GM18861 (cell line): Measurements from ENCODE around the gene PGBD1.
A peak's percentile ranks its signal among the peaks of the same experiment; 100 is the strongest.

Experiments used
- ATAC-seq: cut with Tn5 transposase; IDR thresholded peaks from one replicate; pipeline ENCODE4 v1.9.1; 2021; ENCODE audit not compliant: unreplicated experiment

Gene PGBD1, protein sequence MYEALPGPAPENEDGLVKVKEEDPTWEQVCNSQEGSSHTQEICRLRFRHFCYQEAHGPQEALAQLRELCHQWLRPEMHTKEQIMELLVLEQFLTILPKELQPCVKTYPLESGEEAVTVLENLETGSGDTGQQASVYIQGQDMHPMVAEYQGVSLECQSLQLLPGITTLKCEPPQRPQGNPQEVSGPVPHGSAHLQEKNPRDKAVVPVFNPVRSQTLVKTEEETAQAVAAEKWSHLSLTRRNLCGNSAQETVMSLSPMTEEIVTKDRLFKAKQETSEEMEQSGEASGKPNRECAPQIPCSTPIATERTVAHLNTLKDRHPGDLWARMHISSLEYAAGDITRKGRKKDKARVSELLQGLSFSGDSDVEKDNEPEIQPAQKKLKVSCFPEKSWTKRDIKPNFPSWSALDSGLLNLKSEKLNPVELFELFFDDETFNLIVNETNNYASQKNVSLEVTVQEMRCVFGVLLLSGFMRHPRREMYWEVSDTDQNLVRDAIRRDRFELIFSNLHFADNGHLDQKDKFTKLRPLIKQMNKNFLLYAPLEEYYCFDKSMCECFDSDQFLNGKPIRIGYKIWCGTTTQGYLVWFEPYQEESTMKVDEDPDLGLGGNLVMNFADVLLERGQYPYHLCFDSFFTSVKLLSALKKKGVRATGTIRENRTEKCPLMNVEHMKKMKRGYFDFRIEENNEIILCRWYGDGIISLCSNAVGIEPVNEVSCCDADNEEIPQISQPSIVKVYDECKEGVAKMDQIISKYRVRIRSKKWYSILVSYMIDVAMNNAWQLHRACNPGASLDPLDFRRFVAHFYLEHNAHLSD

DNA sequence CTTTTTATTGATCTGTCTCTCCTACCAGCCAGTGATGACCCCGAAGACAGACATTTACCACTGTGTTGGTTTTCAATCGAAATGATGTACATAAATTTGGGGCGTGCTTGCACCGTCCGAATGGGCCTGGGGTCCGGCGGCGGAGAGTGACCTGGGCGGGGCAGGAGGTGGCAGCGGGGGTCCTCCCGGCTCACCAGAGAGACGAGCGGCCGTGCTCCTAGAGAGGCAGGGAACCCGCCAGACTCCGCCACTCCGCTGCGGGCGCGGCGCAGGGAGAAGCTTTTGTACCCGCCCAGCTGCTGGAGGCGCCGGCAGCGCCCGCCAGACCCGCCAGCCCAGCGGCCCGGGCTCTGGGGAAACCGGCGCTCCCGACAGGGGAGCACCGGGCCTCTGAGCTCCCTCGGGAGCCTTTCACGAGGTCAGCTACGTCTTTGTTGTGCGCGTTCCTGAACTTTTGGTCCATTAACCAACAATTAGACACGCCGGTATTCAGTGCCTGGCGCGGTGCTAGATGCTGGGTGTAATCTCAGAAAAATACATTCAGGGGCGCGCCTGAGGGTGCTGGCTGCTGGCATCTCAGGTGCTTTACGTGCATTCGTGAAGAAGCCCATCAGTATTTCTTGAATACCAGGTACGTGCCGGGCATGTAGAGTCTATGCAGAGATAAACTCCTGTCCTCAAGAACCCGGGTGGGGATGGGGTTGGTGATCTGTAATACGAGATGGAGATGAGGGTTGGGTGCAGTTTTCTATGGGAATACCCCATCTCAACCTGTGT is at the start of gene PGBD1:
TSS of gene PGBD1 (plus strand) at position 285 of the 777 bp plus-strand sequence. CDS start 2,242 bp downstream, outside the sequence.
- peak; percentile 74 for ATAC-seq

DNA sequence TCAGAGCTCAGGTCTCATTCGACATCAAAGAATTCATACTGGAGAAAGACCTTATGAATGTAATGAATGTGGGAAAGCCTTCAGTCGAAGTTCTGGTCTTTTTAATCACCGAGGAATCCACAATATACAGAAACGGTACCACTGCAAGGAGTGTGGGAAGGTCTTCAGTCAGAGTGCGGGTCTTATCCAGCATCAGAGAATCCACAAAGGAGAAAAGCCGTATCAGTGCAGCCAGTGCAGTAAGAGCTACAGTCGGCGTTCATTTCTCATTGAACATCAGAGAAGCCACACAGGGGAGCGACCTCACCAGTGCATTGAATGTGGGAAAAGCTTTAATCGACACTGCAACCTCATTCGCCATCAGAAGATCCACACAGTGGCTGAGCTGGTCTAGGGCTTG is 48.6 kb upstream of the PGBD1 start:
- no peak for ATAC-seq

DNA sequence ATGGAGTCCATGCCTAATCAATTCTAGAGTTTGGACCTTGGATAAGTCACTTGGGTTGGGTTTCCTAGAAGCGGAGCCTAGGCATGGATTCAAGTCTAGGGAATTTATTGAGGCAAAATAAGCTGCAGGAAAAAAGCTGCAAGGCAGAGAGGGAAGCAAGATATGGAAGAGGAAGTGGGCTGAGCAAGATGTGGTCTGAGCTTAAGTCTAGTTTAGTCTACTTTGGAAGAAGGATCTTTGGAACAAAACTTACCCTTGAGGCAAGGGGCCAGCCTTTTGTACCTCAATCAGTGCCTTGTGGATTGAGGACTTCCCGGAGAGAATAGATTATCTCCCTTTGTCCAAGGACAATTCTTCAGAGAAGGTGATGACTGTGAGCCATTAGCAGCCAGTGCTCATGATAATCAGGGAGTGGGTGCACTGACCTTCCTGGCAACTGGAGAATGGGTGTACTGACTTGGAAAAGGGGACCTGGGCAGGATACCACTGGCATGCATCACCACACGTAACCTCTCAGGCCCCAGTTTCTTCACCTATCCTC is 45.4 kb upstream of the PGBD1 start:
- ATAC-seq: no peak

DNA sequence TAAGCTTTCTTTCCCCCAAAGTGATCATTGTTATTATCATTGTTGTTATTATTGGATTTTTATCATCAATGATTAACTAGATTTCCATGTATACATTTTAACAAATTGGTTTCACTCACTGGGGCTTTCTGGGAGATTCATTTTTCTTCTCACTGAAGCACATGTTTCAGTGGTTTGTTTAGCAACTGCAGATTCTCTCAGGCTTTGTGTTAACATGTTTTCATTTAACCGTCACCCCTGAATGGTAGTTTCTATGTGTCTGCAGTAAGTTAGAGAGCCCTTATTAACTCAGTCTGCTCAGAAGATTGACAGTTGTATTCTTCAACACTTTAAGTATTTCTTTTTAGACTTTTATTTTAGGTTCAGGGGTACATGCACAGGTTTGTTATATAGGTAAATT is 41.7 kb upstream of the PGBD1 start:
- peak; percentile 79 for ATAC-seq

DNA sequence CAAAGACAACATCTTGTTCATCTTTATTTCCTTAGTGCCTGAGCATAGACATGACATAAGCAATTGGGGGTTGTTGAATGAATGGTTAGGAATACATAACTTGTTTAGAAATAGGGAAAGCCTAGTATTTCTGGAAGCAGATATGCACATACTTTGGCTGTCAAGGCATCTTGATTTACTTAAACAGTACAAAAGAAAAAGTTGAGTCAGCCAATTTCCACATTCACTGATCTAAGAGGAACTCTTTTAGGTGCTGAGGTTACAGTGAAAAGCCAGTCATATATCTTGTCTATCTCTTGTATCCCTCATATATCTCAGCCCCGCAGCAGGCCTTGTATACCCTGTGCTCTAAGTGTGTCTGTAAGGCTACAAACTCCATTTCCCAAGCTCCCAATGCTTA is 40.9 kb upstream of the PGBD1 start:
- ATAC-seq: no peak

DNA sequence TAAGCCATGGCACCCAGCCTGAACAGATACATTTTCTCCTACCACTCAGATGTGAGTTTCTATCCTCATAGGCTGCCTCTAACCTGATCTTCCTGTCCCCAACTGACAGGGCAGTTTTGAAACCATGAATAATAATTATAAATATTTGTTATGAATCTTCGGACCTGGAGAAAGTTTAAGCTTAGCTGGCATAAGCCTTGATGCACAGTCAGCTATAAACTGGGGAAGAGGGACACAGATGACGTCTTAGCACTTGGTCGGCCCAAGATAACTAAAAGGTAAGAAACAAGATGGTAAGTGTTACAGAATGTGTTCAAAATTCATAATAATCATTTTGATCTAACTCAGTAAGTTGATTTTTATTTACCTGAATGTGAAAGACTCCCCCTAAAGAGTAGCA is 37.4 kb upstream of the PGBD1 start:
- no peak for ATAC-seq

DNA sequence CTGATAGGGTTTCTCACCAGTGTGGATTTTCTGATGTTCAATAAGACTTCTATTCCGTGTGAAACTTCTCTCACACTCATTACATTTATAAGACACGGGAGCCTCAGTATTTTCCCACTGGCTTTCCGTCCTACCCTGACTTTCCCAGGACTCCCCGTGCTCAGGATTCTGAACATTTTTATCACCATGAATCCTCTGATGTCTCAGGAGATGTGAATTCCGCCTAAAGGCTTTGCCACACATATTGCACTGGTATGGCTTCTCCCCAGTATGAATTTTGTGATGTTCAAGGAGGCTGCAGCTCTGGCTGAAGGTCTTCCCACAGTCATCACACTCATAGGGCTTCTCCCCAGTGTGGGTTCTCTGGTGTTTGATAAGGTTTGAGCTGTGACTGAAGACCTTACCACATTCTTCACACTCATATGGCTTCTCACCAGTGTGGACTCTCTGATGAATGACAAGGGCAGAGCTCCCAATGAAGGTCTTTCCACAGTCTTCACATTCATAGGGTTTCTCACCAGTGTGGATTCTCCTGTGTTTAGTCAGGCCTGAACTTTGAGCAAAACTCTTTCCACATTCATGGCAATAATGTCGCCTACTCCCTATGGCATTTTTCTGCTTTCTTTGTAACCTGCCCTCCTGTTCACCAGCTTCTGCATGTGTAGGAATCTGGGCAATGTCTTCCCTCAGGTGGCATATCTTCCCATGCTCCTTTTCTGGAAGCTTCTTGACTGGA is 36.0 kb upstream of the PGBD1 start:
- no peak for ATAC-seq

DNA sequence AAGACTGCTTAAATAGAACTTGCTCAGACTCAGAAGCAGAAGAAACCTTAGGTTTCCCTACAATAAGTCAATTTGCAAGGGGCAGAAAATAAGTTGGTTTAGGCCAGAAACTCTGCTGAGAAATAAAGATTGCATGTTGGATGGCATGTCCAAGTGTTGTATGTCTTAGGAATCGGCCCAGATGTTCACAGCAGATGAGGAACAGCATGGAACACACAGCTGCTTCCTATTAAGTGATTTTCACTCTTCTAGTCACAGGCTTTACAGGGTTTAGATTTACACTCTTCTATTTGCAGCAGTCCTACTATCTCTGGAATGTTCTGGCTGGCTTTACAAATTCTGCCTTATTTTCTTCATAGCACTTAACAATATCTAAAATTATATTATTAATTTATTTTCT is 32.5 kb upstream of the PGBD1 start:
- ATAC-seq: no peak

DNA sequence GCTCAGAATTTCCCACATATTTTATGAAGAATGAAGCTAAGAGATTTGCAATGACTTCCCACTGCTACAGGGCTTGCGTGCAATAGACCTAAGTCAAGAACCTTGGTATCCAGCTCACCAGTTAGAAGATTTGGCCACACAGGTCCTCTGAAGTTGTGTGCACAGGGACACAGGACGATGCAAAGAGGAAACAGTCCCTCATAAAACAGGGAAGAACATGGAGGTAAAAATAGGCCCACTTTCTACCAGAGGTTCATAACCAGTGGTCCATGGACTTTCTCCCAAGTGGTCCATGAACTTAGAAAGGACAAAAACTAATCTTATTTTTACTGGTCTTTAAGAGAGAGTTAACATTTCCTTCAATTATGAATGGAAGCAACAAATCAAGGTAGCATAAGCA is 30.6 kb upstream of the PGBD1 start:
- ATAC-seq: no peak

DNA sequence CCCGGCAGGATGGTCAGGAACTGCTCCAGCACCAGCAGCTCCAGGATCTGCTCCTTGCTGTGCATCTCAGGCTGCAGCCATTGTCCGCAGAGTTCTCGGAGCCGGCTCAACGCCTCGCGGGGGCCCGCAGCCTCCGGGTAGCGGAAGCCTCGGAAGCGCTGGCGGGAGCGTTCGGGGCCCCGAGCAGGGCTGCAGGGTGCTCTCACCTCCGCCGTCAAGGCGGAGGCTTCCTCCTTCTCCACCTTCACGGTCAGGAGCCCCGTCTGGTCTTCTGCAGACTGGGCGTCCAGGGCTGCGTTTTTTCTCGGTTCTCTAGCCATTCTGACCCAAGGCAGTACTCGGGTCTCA is 29.7 kb upstream of the PGBD1 start:
- ATAC-seq: no peak

DNA sequence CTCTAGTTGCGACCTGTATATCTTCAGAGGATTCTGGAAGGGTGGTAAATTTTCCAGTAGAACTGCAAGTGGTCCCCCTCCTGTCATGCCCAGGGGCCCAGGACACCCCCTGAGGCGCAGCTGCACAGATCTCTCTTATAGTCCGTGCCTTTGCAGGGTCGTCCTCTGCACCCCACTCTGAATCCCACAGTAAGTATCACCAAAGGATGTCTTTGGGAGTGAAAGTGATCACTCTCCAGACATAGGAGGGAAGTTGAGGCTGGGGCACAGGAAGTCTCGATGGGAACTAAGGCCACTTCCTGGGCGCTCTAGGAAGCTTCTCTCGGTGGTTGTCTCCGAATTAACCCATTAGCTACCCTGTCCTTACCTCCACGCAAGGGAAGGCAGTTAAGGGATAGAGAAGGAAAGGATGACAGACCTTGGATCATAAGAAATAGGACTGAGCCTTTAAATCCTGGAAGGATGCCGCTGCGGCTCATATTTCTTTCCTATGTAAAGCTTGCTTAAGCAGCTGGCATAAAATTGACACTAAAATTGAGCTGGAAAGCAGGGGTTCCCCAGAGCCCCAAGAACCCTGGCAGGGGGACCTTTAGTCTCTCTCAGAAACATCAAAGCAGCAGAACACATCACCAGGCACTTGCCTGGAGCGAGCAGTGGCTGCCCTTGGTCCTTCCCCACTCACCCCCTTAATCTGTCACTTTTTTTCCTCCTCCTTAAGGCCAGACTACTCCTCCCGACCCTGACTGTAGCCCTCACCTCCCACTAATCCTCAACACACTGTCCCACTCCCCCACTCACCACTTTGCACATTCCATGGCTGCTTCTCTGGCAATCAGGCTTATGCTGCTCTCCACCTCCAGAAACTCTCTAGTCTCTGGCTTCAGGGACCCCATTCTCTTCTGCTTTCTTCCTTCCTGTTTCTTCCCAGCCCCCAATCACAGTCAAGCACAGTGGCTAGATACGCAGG is 29.1 kb upstream of the PGBD1 start, which contains the start of gene ZKSCAN4:
TSS of gene ZKSCAN4 (minus strand) at position 261 of the 967 bp plus-strand sequence. CDS start 289 bp downstream, outside the sequence.
- ATAC-seq: no peak

DNA sequence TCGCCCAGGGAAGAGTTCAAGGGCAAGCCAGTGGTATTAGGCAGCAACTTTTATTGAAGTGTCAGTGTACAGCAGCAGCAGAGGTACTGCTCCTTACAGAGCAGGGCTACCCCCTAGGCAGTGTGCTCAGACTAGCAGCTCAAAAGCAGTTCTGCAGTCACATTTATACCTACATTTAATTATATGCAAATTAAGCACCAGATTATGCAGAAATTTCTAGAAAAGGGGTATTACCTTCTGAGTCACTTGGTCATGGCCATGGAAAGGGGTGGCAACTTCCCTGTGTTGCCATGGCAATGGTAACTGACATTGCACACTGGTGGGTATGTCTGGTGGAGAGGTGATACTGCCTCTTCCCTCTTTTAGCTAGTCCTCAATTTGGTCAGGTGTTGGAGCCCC is 27.3 kb upstream of the PGBD1 start:
- ATAC-seq: no peak

DNA sequence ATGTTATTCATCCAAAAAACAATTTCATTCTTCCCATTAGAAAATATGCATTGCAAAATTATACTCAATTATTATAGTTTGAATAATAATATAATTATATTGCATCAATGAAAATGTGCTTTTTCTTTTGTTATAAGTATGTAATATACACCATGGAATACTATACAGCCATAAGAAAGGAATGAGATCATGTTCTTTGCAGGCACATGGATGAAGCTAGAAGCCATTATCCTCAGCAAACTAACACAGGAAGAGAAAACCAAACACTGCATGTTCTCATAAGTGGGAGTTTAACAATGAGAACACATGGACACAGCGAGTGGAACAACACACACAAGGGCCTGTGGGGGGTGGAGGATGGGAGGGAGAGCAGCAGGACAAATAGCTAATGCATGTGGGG is 24.3 kb upstream of the PGBD1 start:
- no peak for ATAC-seq

DNA sequence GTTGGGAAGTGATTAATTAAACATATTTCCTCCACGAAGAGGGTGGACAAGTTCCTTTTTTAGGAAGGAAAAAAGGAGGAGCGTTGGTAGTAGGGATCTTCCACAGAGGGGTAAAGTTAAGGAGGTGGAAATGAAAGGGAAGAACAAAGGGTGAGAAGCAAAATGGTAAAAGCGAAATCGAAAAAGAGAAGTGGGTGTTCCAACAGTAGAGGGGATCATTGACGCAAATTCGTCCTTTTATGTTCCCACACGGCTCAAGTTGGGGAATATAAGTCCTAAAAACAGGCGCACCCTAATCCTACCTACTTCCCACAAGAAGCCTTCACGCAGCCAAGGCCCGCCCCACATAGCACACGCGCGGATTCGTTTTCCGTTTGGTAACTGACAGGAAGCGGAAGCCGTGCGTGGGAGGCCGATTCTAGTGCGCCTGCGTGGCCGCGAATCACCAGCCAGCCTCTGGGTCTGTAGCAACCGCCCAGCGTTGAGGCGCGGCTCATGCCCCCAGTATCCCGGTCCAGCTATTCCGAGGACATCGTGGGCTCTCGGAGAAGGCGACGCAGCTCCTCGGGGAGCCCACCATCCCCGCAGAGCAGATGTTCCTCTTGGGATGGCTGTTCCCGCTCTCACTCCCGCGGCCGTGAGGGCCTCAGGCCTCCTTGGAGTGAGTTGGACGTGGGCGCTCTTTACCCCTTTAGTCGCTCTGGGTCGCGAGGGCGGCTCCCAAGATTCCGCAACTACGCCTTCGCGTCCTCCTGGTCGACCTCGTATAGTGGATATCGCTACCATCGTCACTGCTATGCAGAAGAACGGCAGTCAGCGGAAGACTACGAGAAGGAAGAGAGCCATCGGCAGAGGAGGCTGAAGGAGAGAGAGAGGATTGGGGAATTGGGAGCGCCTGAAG is 22.2 kb upstream of the PGBD1 start, which contains the start of gene NKAPL:
TSS of gene NKAPL (plus strand) at position 421 of the 901 bp plus-strand sequence. CDS start at position 496, 75 bp downstream.
- no peak for ATAC-seq

DNA sequence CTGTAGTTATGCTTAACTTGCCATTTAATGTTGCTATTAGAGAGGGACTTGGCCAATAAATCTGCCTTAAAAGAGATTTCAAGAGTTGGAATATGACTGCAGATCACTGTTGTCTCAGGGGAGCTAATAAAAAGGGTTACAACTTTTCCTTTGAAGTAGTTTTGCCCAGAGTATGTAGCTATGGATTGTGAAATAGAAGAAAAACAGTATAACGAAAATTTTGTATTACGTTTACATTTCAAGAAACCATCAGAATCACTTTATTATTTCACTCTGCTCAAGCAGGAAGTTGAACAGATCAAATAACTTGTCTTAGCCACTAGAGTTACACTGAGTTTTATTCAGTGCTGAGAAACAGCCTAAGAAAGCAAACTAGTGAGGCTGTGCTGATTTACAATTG is 17.4 kb upstream of the PGBD1 start:
- no peak for ATAC-seq

DNA sequence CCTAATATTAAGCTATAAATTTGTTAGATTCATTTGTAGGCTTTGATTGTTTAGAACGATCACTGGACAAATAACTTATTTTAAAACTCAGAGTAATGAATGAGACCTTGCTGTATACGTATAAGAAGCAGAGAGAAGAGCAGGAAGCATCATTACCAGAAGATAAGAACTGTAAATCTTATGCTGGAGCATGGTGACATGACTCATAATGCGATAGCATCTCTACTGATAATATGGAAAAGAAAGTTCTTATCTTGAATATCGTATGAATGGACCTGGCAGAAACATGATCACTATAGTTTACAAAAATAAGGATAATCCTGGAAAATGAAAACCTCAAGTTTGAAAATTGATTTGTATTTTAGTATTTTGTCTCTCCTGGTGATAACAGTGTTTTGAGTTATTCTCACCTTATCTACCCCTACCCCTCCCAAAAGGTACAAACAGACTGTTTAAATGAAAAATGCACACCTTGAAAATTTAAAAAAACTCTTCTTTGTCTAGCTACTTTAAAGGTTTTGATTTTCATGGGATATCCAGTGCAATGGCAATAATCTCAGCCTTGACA is 16.5 kb upstream of the PGBD1 start:
- no peak for ATAC-seq

DNA sequence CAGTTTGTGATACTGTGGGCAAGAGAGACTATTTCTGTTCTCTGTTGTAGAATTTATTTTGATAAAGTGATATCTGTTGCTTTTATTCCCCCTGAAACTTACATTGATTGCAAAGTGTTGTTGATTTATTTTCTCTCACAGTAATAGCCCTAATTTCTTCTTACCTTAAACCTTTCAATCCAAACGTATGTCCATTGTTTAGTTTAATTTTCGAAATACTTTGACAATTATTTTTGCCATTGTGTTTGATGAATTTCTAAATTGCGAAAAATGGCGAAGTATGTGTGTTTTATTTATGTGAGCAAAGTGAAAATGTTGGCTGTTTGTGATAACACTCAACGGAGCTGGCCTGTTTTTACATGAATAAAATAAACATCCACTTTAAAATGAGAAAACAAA is 14.8 kb upstream of the PGBD1 start:
- no peak for ATAC-seq
